ENCODE measurements around the gene VWF.
"Not testable (repeated sequence)": the region's sequence is repeated elsewhere in the genome, so short reads cannot be mapped to it uniquely, and the experiment has no call there.

DNA sequence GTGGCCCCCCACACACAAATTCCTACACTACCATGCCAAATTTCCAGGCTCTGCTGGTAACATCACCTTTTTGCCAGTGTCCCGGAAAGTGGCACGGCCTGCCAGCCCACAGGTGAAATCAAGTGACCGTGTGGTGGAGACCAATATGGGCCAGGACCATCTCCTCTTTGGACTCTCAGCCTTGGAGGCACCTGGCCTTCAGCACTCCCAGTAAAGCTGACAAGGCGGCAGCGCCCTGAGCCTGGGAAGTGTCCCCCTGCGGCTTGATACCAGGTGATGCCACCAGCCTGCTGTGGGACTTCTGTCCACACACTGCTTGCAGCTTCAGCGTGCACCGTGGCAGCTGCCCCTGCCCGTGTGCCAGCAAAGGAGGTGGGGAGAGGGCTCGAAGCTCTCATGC lies 104.0 kb downstream of the VWF start:
- TF ChIP-seq, protein P1, sequence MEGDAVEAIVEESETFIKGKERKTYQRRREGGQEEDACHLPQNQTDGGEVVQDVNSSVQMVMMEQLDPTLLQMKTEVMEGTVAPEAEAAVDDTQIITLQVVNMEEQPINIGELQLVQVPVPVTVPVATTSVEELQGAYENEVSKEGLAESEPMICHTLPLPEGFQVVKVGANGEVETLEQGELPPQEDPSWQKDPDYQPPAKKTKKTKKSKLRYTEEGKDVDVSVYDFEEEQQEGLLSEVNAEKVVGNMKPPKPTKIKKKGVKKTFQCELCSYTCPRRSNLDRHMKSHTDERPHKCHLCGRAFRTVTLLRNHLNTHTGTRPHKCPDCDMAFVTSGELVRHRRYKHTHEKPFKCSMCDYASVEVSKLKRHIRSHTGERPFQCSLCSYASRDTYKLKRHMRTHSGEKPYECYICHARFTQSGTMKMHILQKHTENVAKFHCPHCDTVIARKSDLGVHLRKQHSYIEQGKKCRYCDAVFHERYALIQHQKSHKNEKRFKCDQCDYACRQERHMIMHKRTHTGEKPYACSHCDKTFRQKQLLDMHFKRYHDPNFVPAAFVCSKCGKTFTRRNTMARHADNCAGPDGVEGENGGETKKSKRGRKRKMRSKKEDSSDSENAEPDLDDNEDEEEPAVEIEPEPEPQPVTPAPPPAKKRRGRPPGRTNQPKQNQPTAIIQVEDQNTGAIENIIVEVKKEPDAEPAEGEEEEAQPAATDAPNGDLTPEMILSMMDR (IDR thresholded peaks at IDR 0.05) = not testable (repeated sequence)
- not testable (repeated sequence) for TF ChIP-seq POLR2A, POLR2AphosphoS5 (IDR thresholded peaks at IDR 0.05)

Measured in gastroesophageal sphincter (tissue), 3 donors.